HG03103 (cell line): ENCODE data around the gene PDE11A.
A peak's percentile ranks its signal among the peaks of the same experiment; 100 is the strongest.
"Not testable (repeated sequence)": the region's sequence is repeated elsewhere in the genome, so short reads cannot be mapped to it uniquely, and the experiment has no call there.

Source experiments
- ATAC-seq: cut with Tn5 transposase; IDR thresholded peaks from one replicate; pipeline ENCODE4 v1.9.1; 2021; ENCODE audit warnings: low read depth; ENCODE audit not compliant: unreplicated experiment

The PDE11A gene

GRCh38 chr2:177832611-177833433 lies 239.8 kb downstream of the PDE11A start:
- ATAC-seq: no peak

- no peak for ATAC-seq
Measured at GRCh38 chr2:177830881-177831386, 241.6 kb downstream of the PDE11A start.

- no peak for ATAC-seq
Measured at GRCh38 chr2:177828557-177828956, 244.0 kb downstream of the PDE11A start.

GRCh38 chr2:177826897-177827296 lies 245.7 kb downstream of the PDE11A start:
- ATAC-seq: no peak

GRCh38 chr2:177822941-177823340 lies 249.6 kb downstream of the PDE11A start:
- no peak for ATAC-seq

GRCh38 chr2:177818412-177818811 lies 254.2 kb downstream of the PDE11A start:
- ATAC-seq: no peak

GRCh38 chr2:177817300-177817699 lies 255.3 kb downstream of the PDE11A start:
- ATAC-seq: no peak

GRCh38 chr2:177816766-177817165 lies 255.8 kb downstream of the PDE11A start:
- no peak for ATAC-seq

GRCh38 chr2:177812713-177813396 lies 259.7 kb downstream of the PDE11A start:
- no peak for ATAC-seq

GRCh38 chr2:177810906-177811305 lies 261.7 kb downstream of the PDE11A start:
- no peak for ATAC-seq

- no peak for ATAC-seq
Measured at GRCh38 chr2:177808984-177809809, 263.4 kb downstream of the PDE11A start.

GRCh38 chr2:177806025-177806424 lies 266.6 kb downstream of the PDE11A start:
- no peak for ATAC-seq

- ATAC-seq: no peak
Measured at GRCh38 chr2:177799531-177799930, 273.0 kb downstream of the PDE11A start.

- no peak for ATAC-seq
Measured at GRCh38 chr2:177797808-177798207, 274.8 kb downstream of the PDE11A start.

- no peak for ATAC-seq
Measured at GRCh38 chr2:177796654-177797415, 275.7 kb downstream of the PDE11A start.

GRCh38 chr2:177796011-177796410 lies 276.6 kb downstream of the PDE11A start:
- no peak for ATAC-seq

GRCh38 chr2:177785143-177785542 lies 287.4 kb downstream of the PDE11A start:
- ATAC-seq: not testable (repeated sequence)

GRCh38 chr2:177784745-177785067 lies 287.9 kb downstream of the PDE11A start:
- ATAC-seq: no peak

- ATAC-seq: peak; percentile 65
Measured at GRCh38 chr2:177783835-177784744, 288.5 kb downstream of the PDE11A start.
